H9 (cell line): ENCODE measurements around the gene TBX15. TPM values are rescaled to one million over a fixed set of nuclear protein-coding genes. Genes with fewer than 3 reads are reported as not detected.

Source experiments
- DNase-seq: peaks from one replicate; pipeline ENCODE4 v3.0.0-alpha.2; 2017
- H2AFZ ChIP-seq: one replicate; pipeline ENCODE4 v1.6.1; 2013; ENCODE audit warnings: mild to moderate bottlenecking, low read length, control low read depth, moderate library complexity
- H2AK5ac ChIP-seq: 2 replicates; pipeline ENCODE4 v1.6.1; 2013; ENCODE audit warnings: low read length, control low read depth, mixed read lengths; ENCODE audit not compliant: insufficient read length
- H2BK120ac ChIP-seq: one replicate; pipeline ENCODE4 v1.6.1; 2013; ENCODE audit warnings: low read depth, mild to moderate bottlenecking, low read length, control low read depth, inconsistent platforms; ENCODE audit not compliant: poor library complexity, severe bottlenecking
- H2BK12ac ChIP-seq: 2 replicates; pipeline ENCODE4 v1.6.1; 2013; ENCODE audit warnings: low read length, control low read depth, mixed read lengths, low read depth; ENCODE audit not compliant: insufficient read length
- H2BK15ac ChIP-seq: 2 replicates; pipeline ENCODE4 v1.6.1; 2013; ENCODE audit warnings: low read depth, low read length, control low read depth
- H2BK20ac ChIP-seq: one replicate; pipeline ENCODE4 v1.6.1; 2013; ENCODE audit warnings: low read depth, mild to moderate bottlenecking, low read length, control low read depth, inconsistent platforms; ENCODE audit not compliant: poor library complexity, severe bottlenecking
- H2BK5ac ChIP-seq: 2 replicates; pipeline ENCODE4 v1.6.1; 2013; ENCODE audit warnings: low read length, control low read depth, mixed read lengths; ENCODE audit not compliant: insufficient read length
- H3K14ac ChIP-seq: 2 replicates; pipeline ENCODE4 v1.6.1; 2013; ENCODE audit warnings: low read length, control low read depth; ENCODE audit not compliant: insufficient read depth
- H3K18ac ChIP-seq: 2 replicates; pipeline ENCODE4 v1.6.1; 2013; ENCODE audit warnings: low read depth, mild to moderate bottlenecking, mixed read lengths, low read length, control low read depth; ENCODE audit not compliant: insufficient read length
- H3K23ac ChIP-seq: 2 replicates; pipeline ENCODE4 v1.6.1; 2013; ENCODE audit warnings: low read length, control low read depth, mixed read lengths, low read depth; ENCODE audit not compliant: insufficient read length
- H3K23me2 ChIP-seq: 2 replicates; pipeline ENCODE4 v1.6.1; 2013; ENCODE audit warnings: low read depth, mild to moderate bottlenecking, mixed read lengths, low read length, control low read depth; ENCODE audit not compliant: insufficient read length, poor library complexity, severe bottlenecking
- H3K27ac ChIP-seq: 2 replicates; pipeline ENCODE4 v1.5.1; 2013; ENCODE audit warnings: low read length, control low read depth, mixed read lengths, low read depth; ENCODE audit not compliant: insufficient read length
- H3K27me3 ChIP-seq: 2 replicates; pipeline ENCODE4 v1.6.1; 2013; ENCODE audit warnings: low read length, control low read depth, inconsistent platforms; ENCODE audit not compliant: insufficient read depth
- H3K4ac ChIP-seq: 2 replicates; pipeline ENCODE4 v1.6.1; 2013; ENCODE audit warnings: low read depth, mild to moderate bottlenecking, control low read depth, inconsistent platforms, low read length, moderate library complexity
- H3K4me1 ChIP-seq: 2 replicates; pipeline ENCODE4 v1.6.1; 2013; ENCODE audit warnings: low read length, control low read depth, inconsistent platforms; ENCODE audit not compliant: insufficient read depth
- H3K4me2 ChIP-seq: 2 replicates; pipeline ENCODE4 v1.6.1; 2013; ENCODE audit warnings: low read length, control low read depth, mixed read lengths; ENCODE audit not compliant: insufficient read length, insufficient read depth
- H3K56ac ChIP-seq: 2 replicates; pipeline ENCODE4 v1.6.1; 2013; ENCODE audit warnings: low read depth, mild to moderate bottlenecking, mixed read lengths, low read length, control low read depth; ENCODE audit not compliant: insufficient read length
- H3K79me1 ChIP-seq: 2 replicates; pipeline ENCODE4 v1.6.1; 2013; ENCODE audit warnings: low read depth, mild to moderate bottlenecking, moderate library complexity, low read length, control low read depth, inconsistent platforms; ENCODE audit not compliant: insufficient read depth, poor library complexity, severe bottlenecking
- H3K79me2 ChIP-seq: 2 replicates; pipeline ENCODE4 v1.6.1; 2013; ENCODE audit warnings: low read length, control low read depth, inconsistent platforms; ENCODE audit not compliant: insufficient read depth
- H3K9ac ChIP-seq: 2 replicates; pipeline ENCODE4 v1.6.1; 2013; ENCODE audit warnings: low read length, control low read depth, mixed read lengths; ENCODE audit not compliant: insufficient read length; ENCODE audit errors: extremely low read depth
- H3K9me3 ChIP-seq: one replicate; pipeline ENCODE4 v1.6.1; 2013; ENCODE audit warnings: low read depth, low read length, inconsistent platforms; ENCODE audit not compliant: control insufficient read depth
- H3T11ph ChIP-seq: one replicate; pipeline ENCODE4 v1.6.1; 2013; ENCODE audit warnings: mild to moderate bottlenecking, low read length, control low read depth, inconsistent platforms
- H4K20me1 ChIP-seq: one replicate; pipeline ENCODE4 v1.6.1; 2013; ENCODE audit not compliant: control insufficient read depth, insufficient read length, insufficient read depth
- H4K5ac ChIP-seq: 2 replicates; pipeline ENCODE4 v1.6.1; 2013; ENCODE audit warnings: low read depth, mild to moderate bottlenecking, mixed read lengths, low read length, control low read depth; ENCODE audit not compliant: insufficient read length
- H4K8ac ChIP-seq: replicated peaks from 2 replicates; pipeline ENCODE4 v1.6.1; 2013; ENCODE audit warnings: low read length, control low read depth, mixed read lengths, low read depth; ENCODE audit not compliant: insufficient read length
- H4K91ac ChIP-seq: 2 replicates; pipeline ENCODE4 v1.6.1; 2013; ENCODE audit warnings: low read depth, mild to moderate bottlenecking, moderate library complexity, mixed read lengths, low read length, control low read depth; ENCODE audit not compliant: insufficient read length
- H3K27ac Mint-ChIP-seq, 3 experiments: 2 replicates in 2 of 3; 3 replicates in 1 of 3; pipeline ENCODE4 v1.8.0; 2020 to 2021; ENCODE audit warnings: mixed read lengths in 3 of 3, mild to moderate bottlenecking in 1 of 3, moderate library complexity in 1 of 3
- H3K27me3 Mint-ChIP-seq: 2 replicates; pipeline ENCODE4 v1.8.0; 2021; ENCODE audit warnings: low read depth, mild to moderate bottlenecking, moderate library complexity, mixed read lengths
- H3K36me3 Mint-ChIP-seq, 3 experiments: 2 replicates in 2 of 3; 3 replicates in 1 of 3; pipeline ENCODE4 v1.8.0; 2020 to 2021; ENCODE audit warnings: low read depth in 3 of 3, mixed read lengths in 3 of 3; ENCODE audit not compliant: insufficient read depth in 1 of 3
- H3K4me1 Mint-ChIP-seq, 2 experiments: 2 replicates each; pipeline ENCODE4 v1.8.0; 2020; ENCODE audit warnings: mixed read lengths in 2 of 2
- H3K4me3 Mint-ChIP-seq, 2 experiments: 2 replicates in 1 of 2; 3 replicates in 1 of 2; pipeline ENCODE4 v1.8.0; 2020 to 2021; ENCODE audit warnings: mild to moderate bottlenecking in 2 of 2, mixed read lengths in 2 of 2, moderate library complexity in 1 of 2
- H3K9me3 Mint-ChIP-seq, 2 experiments: 2 replicates in 1 of 2; 3 replicates in 1 of 2; pipeline ENCODE4 v1.8.0; 2020; ENCODE audit warnings: mild to moderate bottlenecking in 2 of 2, mixed read lengths in 2 of 2, moderate library complexity in 1 of 2
- CTCF ChIP-seq: fragments of 200-600 bp; sonication (generic); conservative IDR thresholded peaks from 3 replicates; pipeline ENCODE4 v1.8.0; 2021; ENCODE audit warnings: antibody characterized with exemption, mild to moderate bottlenecking
- WGBS: extraction: QIAGEN DNeasy Blood & Tissue Kit; methylation state at CpG from one replicate; pipeline ENCODE4 v1.1.7; 2013; ENCODE audit warnings: missing lambda C conversion rate, low lambda C conversion rate, mixed read lengths; ENCODE audit not compliant: insufficient read length; ENCODE audit errors: extremely low coverage; 5-methylcytosine and 5-hydroxymethylcytosine counted together
- total RNA-seq: library from RNA; stranded (reverse); gene quantifications from 2 replicates; pipeline ENCODE4 v1.2.1, GENCODE V29; 2021

The TBX15 gene
- total RNA-seq, 1 experiment from 2014 or later: 0.07 TPM

GRCh38 chr1:118992868-118993699, 4.9 kb upstream of the TBX15 start:
- H3K79me1 ChIP-seq: no peaks in the 10 kb centered on the region

More at GRCh38 chr1:118992868-118993699, 4.9 kb upstream of the TBX15 start:
- H3K4me2 ChIP-seq: peak overlapping the region; percentile 18
- peaks cover 0 to 7% of the 10 kb centered on the region in 2 experiments; a peak in 3 of 5 replicates for H3K9me3 Mint-ChIP-seq
- H2BK15ac ChIP-seq: no peak overlapping the region
- peaks cover 3% of the 10 kb centered on the region; the same call in 1 of the 2 replicates for H3K4me1 ChIP-seq
- H2AFZ ChIP-seq: no peak overlapping the region
- H3K18ac ChIP-seq: no peak overlapping the region
- no peak overlapping the region for H3K14ac ChIP-seq
- peaks cover 5% of the 10 kb centered on the region for H3K23me2 ChIP-seq
- no peak overlapping the region for H4K8ac ChIP-seq
- no peak overlapping the region for H4K91ac ChIP-seq
- no peak overlapping the region for H3K23ac ChIP-seq
- no peak overlapping the region for H3T11ph ChIP-seq
- H3K9me3 ChIP-seq: no peaks in the 10 kb centered on the region
- H3K27me3 Mint-ChIP-seq: peaks cover 100% of the 10 kb centered on the region
- H3K56ac ChIP-seq: no peak overlapping the region
- peaks cover 94% of the 10 kb centered on the region for H3K27me3 ChIP-seq
- H4K20me1 ChIP-seq: no peaks in the 10 kb centered on the region
- WGBS: no CpG with 5 or more reads among the region's 53 CpGs
- DNase-seq: peak; percentile 52
- H3K4ac ChIP-seq: no peak overlapping the region
- H2BK12ac ChIP-seq: no peak overlapping the region
- TF ChIP-seq CTCF: no peak
- H2AK5ac ChIP-seq: no peak overlapping the region
- H4K5ac ChIP-seq: no peak overlapping the region
- peaks cover 29 to 45% of the 10 kb centered on the region in 2 experiments for H3K4me1 Mint-ChIP-seq
- H3K79me2 ChIP-seq: no peaks in the 10 kb centered on the region
- no peak overlapping the region for H3K27ac Mint-ChIP-seq
- peaks cover 0 to 3% (median 2%) of the 10 kb centered on the region in 3 experiments; a peak in 1 of 7 replicates for H3K36me3 Mint-ChIP-seq
- no peak overlapping the region for H3K9ac ChIP-seq
- peak overlapping the region in 1 of 2 experiments; percentile 62; a peak in 3 of 5 replicates for H3K4me3 Mint-ChIP-seq
- no peak overlapping the region for H3K27ac ChIP-seq
- H2BK20ac ChIP-seq: no peak overlapping the region
- no peak overlapping the region for H2BK120ac ChIP-seq
- no peak overlapping the region for H2BK5ac ChIP-seq
